IPS-18c (cell line): ENCODE measurements around the gene RPS6KA5.
"Not testable (repeated sequence)": the region's sequence is repeated elsewhere in the genome, so short reads cannot be mapped to it uniquely, and the experiment has no call there.

ENCODE experiments used
- H3K4me3 ChIP-seq: 2 replicates; pipeline ENCODE4 v1.7.0; 2013; ENCODE audit warnings: low read depth, mild to moderate bottlenecking, low read length, moderate library complexity; ENCODE audit not compliant: insufficient read depth
- H3K9me3 ChIP-seq: one replicate; pipeline ENCODE4 v1.6.1; 2013; ENCODE audit warnings: mild to moderate bottlenecking, low read length, moderate library complexity; ENCODE audit not compliant: control insufficient read depth, insufficient read depth

Gene RPS6KA5

GRCh38 chr14:91041450-91041849 lies 19.0 kb downstream of the RPS6KA5 start:
- H3K9me3 ChIP-seq, result no peaks in the 10 kb centered on the region

GRCh38 chr14:91040545-91040944 lies 19.9 kb downstream of the RPS6KA5 start:
- no peaks in the 10 kb centered on the region for H3K9me3 ChIP-seq
- H3K4me3 ChIP-seq, result no peak overlapping the region

More at GRCh38 chr14:91041450-91041849, 19.0 kb downstream of the RPS6KA5 start:
- no peak overlapping the region for H3K4me3 ChIP-seq

DNA sequence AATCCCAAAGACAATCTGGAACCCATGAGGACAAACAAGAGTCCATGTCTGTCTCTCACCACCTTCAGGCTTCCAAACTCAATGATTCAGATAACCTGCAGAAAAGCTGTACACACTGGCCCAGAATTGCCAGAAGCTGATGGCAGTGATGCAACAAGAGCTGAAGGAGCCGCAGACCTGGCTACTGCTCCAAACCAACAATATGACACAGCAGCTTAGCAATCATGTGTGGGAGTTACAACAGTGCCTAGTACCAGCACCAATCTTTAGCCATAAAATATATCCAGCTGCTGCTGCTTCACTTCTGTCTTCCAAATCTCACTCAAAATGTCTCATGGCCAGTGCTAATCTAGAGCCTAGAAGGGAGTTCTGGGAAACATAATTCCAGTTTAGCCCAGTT lies 22.0 kb downstream of the RPS6KA5 start:
- Histone ChIP-seq H3K4me3 (no peak overlapping the region), H3K9me3 (no peaks in the 10 kb centered on the region)

- no peaks in the 10 kb centered on the region for H3K9me3 ChIP-seq
Measured at GRCh38 chr14:91036741-91037469, 23.5 kb downstream of the RPS6KA5 start.

DNA sequence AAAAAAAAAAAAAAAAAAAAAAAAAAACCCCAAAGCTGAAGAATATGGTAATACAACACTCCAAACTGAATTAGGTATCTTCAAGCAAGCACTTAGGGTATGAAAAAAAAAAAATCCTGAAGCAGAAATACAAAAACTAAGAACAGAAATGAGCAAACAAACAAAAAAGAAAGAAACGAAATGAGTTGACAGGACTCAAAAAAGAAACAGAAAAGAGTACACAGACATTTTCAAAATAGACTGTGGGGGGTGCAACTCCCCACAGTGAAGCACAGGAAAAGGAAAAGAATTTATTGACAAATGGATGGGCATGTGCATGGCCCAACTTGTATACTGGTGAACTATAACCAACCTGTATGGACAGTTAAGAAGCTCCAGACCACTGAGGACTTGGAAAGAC lies 24.6 kb downstream of the RPS6KA5 start:
- no peaks in the 10 kb centered on the region for H3K9me3 ChIP-seq
- H3K4me3 ChIP-seq, result no peak overlapping the region

More at GRCh38 chr14:91036741-91037469, 23.5 kb downstream of the RPS6KA5 start:
- no peak overlapping the region for H3K4me3 ChIP-seq

DNA sequence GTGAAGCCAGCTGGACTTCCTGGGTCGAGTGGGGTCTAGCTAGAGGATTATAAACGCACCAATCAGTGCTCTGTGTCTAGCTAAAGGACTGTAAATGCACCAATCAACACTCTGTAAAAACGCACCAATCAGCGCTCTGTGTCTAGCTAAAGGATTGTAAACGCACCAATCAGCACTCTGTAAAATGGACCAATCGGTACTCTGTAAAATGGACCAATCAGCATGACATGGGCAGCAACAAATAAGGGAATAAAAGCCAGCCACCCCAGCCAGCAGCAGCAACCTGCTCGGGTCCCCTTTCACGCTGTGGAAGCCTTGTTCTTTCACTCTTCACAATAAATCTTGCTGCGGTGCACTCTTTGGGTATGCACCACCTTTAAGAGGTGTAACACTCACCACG lies 26.1 kb downstream of the RPS6KA5 start:
- H3K9me3 ChIP-seq, H3K4me3 ChIP-seq: not testable (repeated sequence)

DNA sequence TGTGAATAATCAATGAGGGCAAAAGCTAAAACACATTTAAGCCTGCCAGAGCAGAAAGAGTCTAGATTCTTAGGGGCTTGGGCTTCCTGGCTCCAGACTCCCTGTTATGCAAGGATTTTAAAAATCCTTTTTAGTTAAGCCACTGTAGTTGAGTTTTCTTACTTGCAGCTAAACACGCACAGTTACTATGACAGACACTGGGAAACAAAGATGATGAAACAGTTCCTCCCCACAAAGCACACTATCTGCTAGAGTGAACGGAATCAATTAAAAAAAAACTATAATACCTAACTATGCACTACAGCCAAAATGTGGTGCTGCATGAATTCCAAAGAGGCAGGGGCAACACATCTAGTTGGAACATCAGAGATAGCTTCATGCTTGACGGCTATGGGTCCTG lies 28.2 kb downstream of the RPS6KA5 start:
- H3K4me3 ChIP-seq, result no peak overlapping the region
- no peaks in the 10 kb centered on the region for H3K9me3 ChIP-seq

DNA sequence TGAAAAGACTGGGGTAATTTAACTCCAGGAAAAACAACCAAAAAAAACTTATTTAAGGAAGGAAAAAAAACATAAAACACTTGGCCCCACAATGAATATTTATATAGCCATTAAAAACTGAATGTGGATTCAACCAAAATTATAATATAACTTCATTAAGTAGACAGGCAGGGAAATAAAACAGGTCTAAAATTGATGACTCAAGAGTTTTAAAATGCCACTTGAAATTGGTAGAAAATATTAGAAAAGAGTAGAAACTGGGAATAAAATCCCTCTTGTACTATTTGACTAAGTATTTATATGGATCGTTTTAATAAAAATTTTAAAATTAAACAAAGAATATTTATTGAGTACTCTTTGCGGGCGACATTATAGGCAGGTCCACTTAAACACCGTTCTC lies 28.8 kb downstream of the RPS6KA5 start:
- H3K4me3 ChIP-seq, result no peak overlapping the region

DNA sequence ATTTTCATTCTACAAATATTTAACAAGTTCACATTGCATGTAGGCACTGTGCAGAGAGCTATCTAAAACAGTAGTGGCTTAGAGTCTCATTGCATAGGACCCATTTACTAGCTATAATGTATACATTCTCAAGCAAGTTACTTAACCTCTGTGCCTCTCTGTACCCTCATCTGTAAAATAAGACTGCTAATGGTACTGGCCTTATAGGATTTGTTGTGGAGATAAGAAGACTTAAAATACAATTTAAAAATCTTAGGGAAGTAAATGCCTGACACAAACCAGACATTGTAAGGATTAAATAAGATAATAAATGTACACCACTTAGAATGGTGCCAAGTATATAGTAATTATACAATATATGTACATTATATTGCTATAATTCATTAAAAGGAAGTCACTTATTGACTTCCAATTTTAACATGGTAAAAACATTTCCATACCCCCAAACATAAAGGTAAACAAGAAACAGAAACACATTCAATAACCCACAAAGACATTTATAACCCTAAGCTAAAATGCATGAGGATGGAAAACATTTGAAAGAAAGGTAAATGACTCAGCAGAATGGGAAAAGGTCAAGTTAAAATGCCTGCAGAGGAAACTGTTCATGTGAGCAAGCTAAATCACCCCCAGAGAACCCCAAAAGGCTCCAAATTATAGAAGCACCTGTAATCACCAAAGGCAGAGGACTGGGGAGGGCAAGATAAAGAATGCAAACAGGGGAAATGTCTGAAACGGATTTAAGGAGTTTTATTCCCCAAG lies 30.8 kb downstream of the RPS6KA5 start:
- no peaks in the 10 kb centered on the region for H3K9me3 ChIP-seq
- no peak overlapping the region for H3K4me3 ChIP-seq

More for the DNA sequence above, 28.8 kb downstream of the RPS6KA5 start:
- H3K9me3 ChIP-seq, result no peaks in the 10 kb centered on the region

DNA sequence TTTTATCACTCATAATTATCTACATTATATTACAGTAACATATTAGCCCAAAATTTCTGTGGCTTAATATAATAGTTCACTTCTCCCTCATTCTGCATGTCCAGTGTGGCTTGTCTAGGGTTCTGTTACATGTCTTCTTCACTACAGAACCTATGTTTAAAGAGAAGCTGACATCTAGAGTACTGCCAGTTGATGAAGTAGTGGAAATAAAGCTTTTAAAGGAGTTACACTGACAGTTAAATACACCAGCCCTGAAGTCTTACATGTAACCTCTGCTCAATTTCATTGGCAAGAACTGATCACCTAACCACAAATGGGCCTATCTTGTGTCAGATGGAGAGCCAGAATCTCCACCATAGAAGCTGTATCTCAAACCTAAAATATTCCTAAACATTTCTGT lies 32.9 kb downstream of the RPS6KA5 start:
- H3K9me3 ChIP-seq, result no peaks in the 10 kb centered on the region
- no peak overlapping the region for H3K4me3 ChIP-seq

- H3K9me3 ChIP-seq, H3K4me3 ChIP-seq: not testable (repeated sequence)
Measured at GRCh38 chr14:91022622-91023028, 37.8 kb downstream of the RPS6KA5 start.

DNA sequence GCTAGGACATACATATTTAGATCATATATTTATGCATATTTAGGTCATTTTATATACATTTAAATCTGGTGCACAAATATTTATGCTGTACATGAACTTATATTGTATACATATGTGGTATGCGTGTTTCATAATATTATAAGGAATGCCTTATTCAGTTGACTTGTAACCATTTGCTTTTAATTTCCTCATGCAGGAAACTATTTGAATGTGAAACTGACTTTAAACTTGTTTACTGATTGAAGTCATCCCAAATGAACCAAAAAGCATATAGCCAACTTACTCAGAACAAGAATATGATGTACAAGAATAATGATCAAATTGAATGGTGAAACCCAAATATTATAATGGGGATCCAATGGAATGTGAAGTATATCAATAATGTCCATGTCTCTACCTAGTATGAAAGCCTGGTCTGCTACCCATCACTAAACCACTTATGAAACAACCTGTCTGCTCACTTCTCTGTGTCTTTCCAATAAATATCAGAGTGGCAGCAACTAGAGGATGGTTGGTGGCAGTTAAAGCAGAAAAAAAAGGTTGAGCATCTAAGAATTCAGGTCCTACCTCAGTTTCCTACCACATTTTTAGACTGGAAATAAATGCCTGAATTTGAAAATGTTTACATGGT lies 38.3 kb downstream of the RPS6KA5 start:
- Histone ChIP-seq H3K4me3 (no peak overlapping the region), H3K9me3 (no peaks in the 10 kb centered on the region)

- H3K4me3 ChIP-seq, result no peak overlapping the region
- no peaks in the 10 kb centered on the region for H3K9me3 ChIP-seq
Measured at GRCh38 chr14:91021115-91021514, 39.3 kb downstream of the RPS6KA5 start.

DNA sequence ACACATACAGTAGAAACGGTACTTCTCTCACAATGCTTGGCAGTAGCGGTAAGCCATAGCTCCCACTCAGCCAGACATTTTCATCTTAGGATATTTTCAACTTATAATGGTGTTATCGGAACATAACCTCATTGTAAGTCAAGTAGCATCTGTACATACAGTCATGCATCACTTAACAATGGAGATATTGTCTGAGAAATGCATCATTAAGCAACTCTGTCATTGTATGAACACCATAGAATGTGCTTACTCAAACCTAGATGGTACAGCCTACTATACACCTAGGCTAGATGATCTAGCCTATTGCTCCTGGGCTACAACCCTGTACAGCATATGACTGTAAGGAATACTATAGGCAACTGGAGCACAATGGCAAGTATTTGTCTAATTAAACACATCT lies 40.8 kb downstream of the RPS6KA5 start:
- H3K9me3 ChIP-seq, result no peaks in the 10 kb centered on the region
- no peak overlapping the region for H3K4me3 ChIP-seq

DNA sequence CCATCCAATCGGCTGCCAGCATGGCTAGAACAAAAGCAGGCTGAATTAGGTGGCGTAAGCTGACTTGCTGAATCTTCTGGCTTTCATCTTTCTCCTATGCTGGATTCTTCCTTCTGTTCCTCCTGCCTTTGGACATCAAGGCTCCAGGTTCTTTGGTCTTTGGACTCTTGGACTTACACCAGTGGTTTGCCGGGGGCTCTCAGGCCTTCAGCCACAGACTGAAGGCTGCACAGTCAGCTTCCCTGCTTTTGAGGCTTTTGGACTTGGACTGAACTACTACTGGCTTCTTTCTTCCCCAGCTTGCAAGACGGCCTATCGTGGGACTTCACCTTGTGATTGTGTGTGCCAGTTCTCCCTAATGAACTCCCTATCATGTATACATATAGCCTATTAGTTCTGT lies 42.0 kb downstream of the RPS6KA5 start:
- Histone ChIP-seq H3K4me3 (no peak overlapping the region), H3K9me3 (no peaks in the 10 kb centered on the region)

- Histone ChIP-seq H3K9me3 (no peaks in the 10 kb centered on the region), H3K4me3 (no peak overlapping the region)
Measured at GRCh38 chr14:91016800-91017410, 43.5 kb downstream of the RPS6KA5 start.

GRCh38 chr14:91015435-91015834 lies 45.0 kb downstream of the RPS6KA5 start:
- Histone ChIP-seq H3K4me3 (no peak overlapping the region), H3K9me3 (no peaks in the 10 kb centered on the region)

GRCh38 chr14:91012045-91012444 lies 48.4 kb downstream of the RPS6KA5 start:
- Histone ChIP-seq H3K4me3 (no peak overlapping the region), H3K9me3 (no peaks in the 10 kb centered on the region)
